LNCaP clone FGC (cell line): ENCODE measurements around the gene GRIA1.
A peak's percentile ranks its signal among the peaks of the same experiment; 100 is the strongest.
"Not testable (repeated sequence)": the region's sequence is repeated elsewhere in the genome, so short reads cannot be mapped to it uniquely, and the experiment has no call there.

Experiments used
- DNase-seq: peaks from one replicate; pipeline ENCODE4 v3.0.0-alpha.2; 2011; ENCODE audit warnings: low read depth
- H3K4me3 ChIP-seq: 2 replicates; pipeline ENCODE4 v1.5.1; 2011; ENCODE audit warnings: mild to moderate bottlenecking, low read depth, low read length, control low read depth
- CTCF ChIP-seq: IDR thresholded peaks from 2 replicates; pipeline ENCODE4 v1.5.1; 2012; ENCODE audit warnings: mild to moderate bottlenecking; ENCODE audit not compliant: control insufficient read depth, insufficient read depth; ENCODE audit errors: extremely low read depth

Gene GRIA1

GRCh38 chr5:153831973-153832372 lies 341.5 kb downstream of the GRIA1 start:
- peak; percentile 14 for DNase-seq
- no peak for TF ChIP-seq CTCF
- no peak overlapping the region for H3K4me3 ChIP-seq

- DNase-seq: no peak
- no peak for TF ChIP-seq CTCF
Observed at GRCh38 chr5:153835891-153836515, 345.5 kb downstream of the GRIA1 start.

GRCh38 chr5:153849303-153850113 lies 359.0 kb downstream of the GRIA1 start:
- not testable (repeated sequence) for DNase-seq

More at GRCh38 chr5:153835891-153836515, 345.5 kb downstream of the GRIA1 start:
- H3K4me3 ChIP-seq: no peak overlapping the region

GRCh38 chr5:153860195-153860886 lies 369.9 kb downstream of the GRIA1 start:
- H3K4me3 ChIP-seq: no peak overlapping the region
- no peak for TF ChIP-seq CTCF
- DNase-seq: no peak

More at GRCh38 chr5:153849303-153850113, 359.0 kb downstream of the GRIA1 start:
- not testable (repeated sequence) for H3K4me3 ChIP-seq

GRCh38 chr5:153862906-153863305 lies 372.4 kb downstream of the GRIA1 start:
- not testable (repeated sequence) for H3K4me3 ChIP-seq, DNase-seq
